Transverse colon (tissue), 4 donors: ENCODE results near the gene PTGER4. TPM values are rescaled to one million over a fixed set of nuclear protein-coding genes. Genes with fewer than 3 reads are reported as not detected.

Experiments used
- DNase-seq: peaks from one replicate; pipeline ENCODE4 v3.0.0-alpha.2; 2019
- H3K27ac ChIP-seq, 4 donors: fragments of 200-600 bp; sonication (generic); 2 replicates each; pipeline ENCODE4 v1.5.1; 2016 to 2018; ENCODE audit warnings: inconsistent platforms in 4 of 4
- H3K27me3 ChIP-seq: fragments of 200-600 bp; sonication (generic); 2 replicates; pipeline ENCODE4 v1.5.1; 2017; ENCODE audit warnings: inconsistent platforms
- H3K36me3 ChIP-seq, 4 donors: fragments of 200-600 bp; sonication (generic); 2 replicates each; pipeline ENCODE4 v1.5.1; 2017 to 2019; ENCODE audit warnings: inconsistent platforms in 4 of 4
- H3K4me1 ChIP-seq, 4 donors: fragments of 200-600 bp; sonication (generic); 2 replicates each; pipeline ENCODE4 v1.5.1; 2017 to 2020; ENCODE audit warnings: inconsistent platforms in 4 of 4
- H3K4me3 ChIP-seq, 4 donors: fragments of 200-600 bp; sonication (generic); 1 replicate in 1 of 4; 2 replicates in 3 of 4; pipeline versions ENCODE4 v1.5.1 to v1.6.1; 2017 to 2019; ENCODE audit warnings: inconsistent platforms in 4 of 4
- H3K9me3 ChIP-seq, 2 donors: fragments of 200-600 bp; sonication (generic); 2 replicates each; pipeline ENCODE4 v1.5.1; 2017 to 2019; ENCODE audit warnings: inconsistent platforms in 2 of 2
- EP300 ChIP-seq: sonication (generic); formaldehyde crosslinking; IDR thresholded peaks from one replicate; pipeline ENCODE4 v1.6.1; 2017; ENCODE audit warnings: antibody characterized with exemption, low read depth
- POLR2A ChIP-seq: fragments of 450-650 bp; IDR thresholded peaks from one replicate; pipeline ENCODE4 v1.6.1; 2016; ENCODE audit warnings: antibody characterized with exemption, mild to moderate bottlenecking, moderate library complexity
- POLR2AphosphoS5 ChIP-seq, 3 donors: sonication (generic); formaldehyde crosslinking; IDR thresholded peaks; one replicate each; pipeline ENCODE4 v1.6.1; 2016; ENCODE audit warnings: antibody characterized with exemption in 3 of 3
- WGBS, 2 donors: methylation state at CpG; one replicate each; pipeline ENCODE4 v1.1.5; 2018; ENCODE audit warnings: low coverage in 1 of 2; 5-methylcytosine and 5-hydroxymethylcytosine counted together
- in situ Hi-C, 4 donors: fragments of 200-750 bp; cut with MboI; loops; one replicate each; pipeline versions ENCODE4 v1.15.0 to v1.15.1; 2017; ENCODE audit warnings: low sequenced_read_pairs in 3 of 4, low pct_ligation_motif_present in 1 of 4, low pct_unique_long_range_greater_than_20kb in 1 of 4
- intact Hi-C: fragments of 100-400 bp; cut with DNase I; formaldehyde crosslinking; loops from one replicate; pipeline ENCODE4 v1.15.1; 2023; ENCODE audit warnings: low total_unique reads
- total RNA-seq, 4 donors: library from RNA; depleted of rRNA; stranded (reverse); fragments of >200 nt; gene quantifications; one replicate each; pipeline ENCODE4 v1.1.0, GENCODE V29; 2016
- TF ChIP-seq, protein P1 (sequence below), 5 experiments: fragments of 200-600 bp in 3 of 5; fragments of 450-650 bp in 2 of 5; sonication (generic) in 3 of 5; IDR thresholded peaks; 1 replicate in 2 of 5; 2 replicates in 3 of 5; pipeline ENCODE4 v1.5.1; 2016 to 2017; ENCODE audit warnings: antibody characterized with exemption in 5 of 5, inconsistent platforms in 3 of 5, mild to moderate bottlenecking in 2 of 5, moderate library complexity in 1 of 5

Gene PTGER4
- 100 to 1,000 TPM in 3 of 4 donors, 10 to 100 TPM in 1; 39.6 to 127 (median 105) TPM for total RNA-seq

DNA sequence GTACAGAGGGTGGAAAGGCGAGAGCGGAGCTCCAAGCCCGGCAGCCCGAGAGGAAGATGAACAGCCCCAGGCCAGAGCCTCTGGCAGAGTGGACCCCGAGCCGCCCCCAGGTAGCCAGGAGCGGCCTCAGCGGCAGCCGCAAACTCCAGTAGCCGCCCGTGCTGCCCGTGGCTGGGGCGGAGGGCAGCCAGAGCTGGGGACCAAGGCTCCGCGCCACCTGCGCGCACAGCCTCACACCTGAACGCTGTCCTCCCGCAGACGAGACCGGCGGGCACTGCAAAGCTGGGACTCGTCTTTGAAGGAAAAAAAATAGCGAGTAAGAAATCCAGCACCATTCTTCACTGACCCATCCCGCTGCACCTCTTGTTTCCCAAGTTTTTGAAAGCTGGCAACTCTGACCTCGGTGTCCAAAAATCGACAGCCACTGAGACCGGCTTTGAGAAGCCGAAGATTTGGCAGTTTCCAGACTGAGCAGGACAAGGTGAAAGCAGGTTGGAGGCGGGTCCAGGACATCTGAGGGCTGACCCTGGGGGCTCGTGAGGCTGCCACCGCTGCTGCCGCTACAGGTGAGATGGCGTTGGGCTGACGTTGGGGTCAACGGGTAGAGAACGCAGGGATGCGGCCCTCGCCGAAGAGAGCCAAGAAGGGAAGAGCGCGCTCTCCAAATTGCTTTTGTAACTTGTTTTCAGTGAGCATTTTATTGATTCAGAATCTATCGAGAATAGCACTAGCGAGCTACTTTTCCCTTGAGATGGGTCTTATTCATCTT, at the start of gene PTGER4:
Gene PTGER4 (plus strand): TSS at position 3 of the 769 bp plus-strand sequence. CDS start 1,079 bp downstream, outside the sequence.
- in situ Hi-C loops (loop anchor here in 2 of 4 donors (10.0 to 25.0 kb wide), 3 partner anchors 293 to 1095 kb away; no protein-coding TSS in a partner anchor), intact Hi-C loops (loop anchor here (10.0 kb wide), 1 partner anchor 965 kb away; no protein-coding TSS in a partner anchor)
- Histone ChIP-seq H3K9me3 (no peaks in the 10 kb centered on the region), H3K36me3 (peaks cover 0 to 4% (median 0%) of the 10 kb centered on the region in 4 donors), H3K27me3 (no peaks in the 10 kb centered on the region), H3K4me1 (peaks cover 0 to 44% (median 14%) of the 10 kb centered on the region in 4 donors), H3K27ac (peak within 1 kb of the TSS; percentile 94 to 96 (median 94)), H3K4me3 (peak within 1 kb of the TSS; percentile 59 to 97 (median 81))
- peak; percentile 36 for DNase-seq
- WGBS, 2 donors: 0 to 1% methylated on average over 2 to 37 of the region's 44 CpGs
- TF ChIP-seq POLR2AphosphoS5 (IDR thresholded peaks at IDR 0.05) (peak; percentile 98 to 99 (median 99)), EP300 (no peak), POLR2A (peak; percentile 99)
- TF ChIP-seq, protein P1, sequence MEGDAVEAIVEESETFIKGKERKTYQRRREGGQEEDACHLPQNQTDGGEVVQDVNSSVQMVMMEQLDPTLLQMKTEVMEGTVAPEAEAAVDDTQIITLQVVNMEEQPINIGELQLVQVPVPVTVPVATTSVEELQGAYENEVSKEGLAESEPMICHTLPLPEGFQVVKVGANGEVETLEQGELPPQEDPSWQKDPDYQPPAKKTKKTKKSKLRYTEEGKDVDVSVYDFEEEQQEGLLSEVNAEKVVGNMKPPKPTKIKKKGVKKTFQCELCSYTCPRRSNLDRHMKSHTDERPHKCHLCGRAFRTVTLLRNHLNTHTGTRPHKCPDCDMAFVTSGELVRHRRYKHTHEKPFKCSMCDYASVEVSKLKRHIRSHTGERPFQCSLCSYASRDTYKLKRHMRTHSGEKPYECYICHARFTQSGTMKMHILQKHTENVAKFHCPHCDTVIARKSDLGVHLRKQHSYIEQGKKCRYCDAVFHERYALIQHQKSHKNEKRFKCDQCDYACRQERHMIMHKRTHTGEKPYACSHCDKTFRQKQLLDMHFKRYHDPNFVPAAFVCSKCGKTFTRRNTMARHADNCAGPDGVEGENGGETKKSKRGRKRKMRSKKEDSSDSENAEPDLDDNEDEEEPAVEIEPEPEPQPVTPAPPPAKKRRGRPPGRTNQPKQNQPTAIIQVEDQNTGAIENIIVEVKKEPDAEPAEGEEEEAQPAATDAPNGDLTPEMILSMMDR (IDR thresholded peaks at IDR 0.05): peak in 1 of 5 experiments; percentile 13

DNA sequence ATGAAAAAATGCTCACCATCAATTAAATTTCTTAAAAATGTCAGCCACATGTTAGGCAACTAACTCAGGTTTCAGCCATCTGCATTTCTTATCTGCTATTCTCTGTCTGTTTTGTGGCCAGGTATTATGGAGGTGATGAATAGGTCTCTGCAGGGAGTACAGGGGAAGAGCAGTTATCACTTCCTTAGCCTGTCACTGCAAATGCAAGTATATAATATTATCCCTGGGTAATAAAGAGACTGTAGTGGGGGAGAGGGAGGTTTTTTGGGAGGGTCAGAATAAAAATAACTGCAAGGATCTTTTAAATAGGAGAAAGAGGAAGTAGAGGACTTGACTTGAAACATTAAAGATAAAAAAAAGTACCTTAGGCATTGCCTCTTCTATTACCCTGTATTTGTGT, 49.6 kb upstream of the PTGER4 start:
- Histone ChIP-seq H3K36me3 (no peaks in the 10 kb centered on the region), H3K27ac (no peak overlapping the region), H3K9me3 (no peaks in the 10 kb centered on the region), H3K4me3 (no peak overlapping the region), H3K27me3 (no peaks in the 10 kb centered on the region), H3K4me1 (peaks cover 0 to 4% (median 1%) of the 10 kb centered on the region in 4 donors)
- DNase-seq: no peak
- TF ChIP-seq, protein P1 (IDR thresholded peaks at IDR 0.05): no peak
- no peak for TF ChIP-seq EP300
- TF ChIP-seq POLR2A: no peak
- TF ChIP-seq POLR2AphosphoS5 (IDR thresholded peaks at IDR 0.05): no peak
- intact Hi-C loops: no loop called here
- in situ Hi-C loops: no loop called here

DNA sequence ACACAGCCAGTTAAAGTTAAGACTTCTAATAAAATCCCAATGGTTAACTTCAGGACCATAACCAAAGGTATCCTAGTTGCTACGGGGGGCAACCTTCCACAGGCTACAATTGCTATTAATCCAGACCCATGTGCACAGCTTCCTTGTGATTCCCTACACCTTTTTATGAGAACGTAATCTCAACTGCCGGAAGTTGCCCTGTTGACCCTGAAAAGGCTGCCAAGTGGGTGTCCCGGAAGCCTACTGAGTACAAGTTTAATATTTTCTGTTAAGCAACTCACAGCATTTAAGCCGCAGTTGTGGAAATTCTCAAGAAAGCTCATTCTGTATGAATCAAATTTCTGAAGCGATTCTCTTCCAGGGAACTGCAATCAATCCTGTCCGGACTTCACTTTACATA, 48.5 kb upstream of the PTGER4 start:
- peaks cover 0 to 4% (median 1%) of the 10 kb centered on the region in 4 donors for H3K4me1 ChIP-seq
- H3K27ac ChIP-seq: no peak overlapping the region
- intact Hi-C loops: no loop called here
- no peaks in the 10 kb centered on the region for H3K36me3 ChIP-seq
- no peak overlapping the region for H3K4me3 ChIP-seq
- TF ChIP-seq POLR2AphosphoS5 (IDR thresholded peaks at IDR 0.05): no peak
- peak; percentile 26 for TF ChIP-seq EP300
- DNase-seq: peak; percentile 42
- 50 to 58% methylated on average over 4 to 7 of the region's 7 CpGs for WGBS, 2 donors
- in situ Hi-C loops: no loop called here
- no peaks in the 10 kb centered on the region for H3K9me3 ChIP-seq
- H3K27me3 ChIP-seq: no peaks in the 10 kb centered on the region

DNA sequence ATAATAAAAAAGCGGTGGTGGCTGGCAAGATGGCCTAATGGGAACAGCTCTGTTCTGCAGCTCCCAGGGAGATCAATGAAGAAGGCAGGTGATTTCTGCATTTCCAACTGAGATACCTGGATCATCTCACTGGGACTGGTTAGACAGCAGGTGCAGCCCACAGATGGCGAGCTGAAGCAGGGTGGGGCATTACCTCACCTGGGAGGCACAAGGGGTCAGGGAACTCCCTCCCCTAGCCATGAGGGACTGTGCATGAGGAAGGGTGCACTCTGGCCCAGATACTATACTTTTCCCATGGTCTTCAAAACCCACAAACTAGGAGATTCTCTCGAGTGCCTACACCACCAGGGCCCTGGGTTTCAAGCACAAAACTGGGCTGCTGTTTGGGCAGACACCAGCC, 45.6 kb upstream of the PTGER4 start:
- Histone ChIP-seq H3K27ac (no peak overlapping the region), H3K4me1 (peaks cover 0 to 4% (median 1%) of the 10 kb centered on the region in 4 donors), H3K9me3 (peaks cover 0 to 7% of the 10 kb centered on the region in 2 donors), H3K4me3 (no peak overlapping the region), H3K27me3 (no peaks in the 10 kb centered on the region), H3K36me3 (no peaks in the 10 kb centered on the region)
- 45 to 73% methylated on average over 1 to 3 of the region's 3 CpGs for WGBS, 2 donors
- in situ Hi-C loops: no loop called here
- intact Hi-C loops: no loop called here
- TF ChIP-seq POLR2A (no peak), EP300 (no peak), POLR2AphosphoS5 (IDR thresholded peaks at IDR 0.05) (no peak)
- TF ChIP-seq, protein P1 (IDR thresholded peaks at IDR 0.05): no peak
- DNase-seq: peak; percentile 32
